ENCODE results near the gene RTL1.

Gene RTL1

DNA sequence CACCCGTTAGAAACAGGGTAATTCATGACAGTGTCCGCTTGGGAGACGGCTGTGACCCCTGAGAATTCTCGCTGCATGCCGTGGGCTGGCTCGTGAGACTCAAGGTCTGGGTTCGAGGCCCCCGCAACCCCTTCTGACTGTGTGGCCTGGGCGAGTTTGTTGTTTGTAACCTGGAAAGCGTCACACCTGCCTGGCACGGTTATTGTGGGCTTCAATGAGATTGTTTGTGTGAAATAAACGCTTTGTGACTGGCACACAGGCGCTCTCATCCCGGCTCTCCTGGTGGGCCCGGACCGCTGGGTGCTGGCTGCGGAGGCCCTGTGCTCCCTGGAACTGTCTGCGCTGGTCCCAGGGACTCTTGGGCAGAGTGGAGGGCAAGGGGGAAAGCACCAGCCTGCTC, 43.7 kb downstream of the RTL1 start:
- Histone ChIP-seq H3K9ac (ENCODE audit: low read length) (no peak overlapping the region), H3K4me1 (ENCODE audit: low read length) (no peaks in the 10 kb centered on the region), H3K79me2 (ENCODE audit: low read length) (no peaks in the 10 kb centered on the region), H2AFZ (ENCODE audit: low read depth, low read length) (no peak overlapping the region), H3K4me3 (ENCODE audit: low read length) (no peak overlapping the region), H3K27me3 (ENCODE audit: low read depth, low read length) (0 out of 2 replicates have a peak, but pooled peaks cover 3% of the 10 kb centered on the region), H3K36me3 (replicated peaks; ENCODE audit: low read depth, low read length) (no peaks in the 10 kb centered on the region), H4K20me1 (ENCODE audit: insufficient read depth, low read length) (no peaks in the 10 kb centered on the region), H3K4me2 (ENCODE audit: low read length) (no peak overlapping the region), H3K27ac (ENCODE audit: low read length) (no peak overlapping the region), H3K9me3 (ENCODE audit: insufficient read depth, low read length) (no peaks in the 10 kb centered on the region)
- TF ChIP-seq EZH2phosphoT487 (IDR thresholded peaks at IDR 0.05; ENCODE audit: low read depth): no peak
- TF ChIP-seq, protein P1, sequence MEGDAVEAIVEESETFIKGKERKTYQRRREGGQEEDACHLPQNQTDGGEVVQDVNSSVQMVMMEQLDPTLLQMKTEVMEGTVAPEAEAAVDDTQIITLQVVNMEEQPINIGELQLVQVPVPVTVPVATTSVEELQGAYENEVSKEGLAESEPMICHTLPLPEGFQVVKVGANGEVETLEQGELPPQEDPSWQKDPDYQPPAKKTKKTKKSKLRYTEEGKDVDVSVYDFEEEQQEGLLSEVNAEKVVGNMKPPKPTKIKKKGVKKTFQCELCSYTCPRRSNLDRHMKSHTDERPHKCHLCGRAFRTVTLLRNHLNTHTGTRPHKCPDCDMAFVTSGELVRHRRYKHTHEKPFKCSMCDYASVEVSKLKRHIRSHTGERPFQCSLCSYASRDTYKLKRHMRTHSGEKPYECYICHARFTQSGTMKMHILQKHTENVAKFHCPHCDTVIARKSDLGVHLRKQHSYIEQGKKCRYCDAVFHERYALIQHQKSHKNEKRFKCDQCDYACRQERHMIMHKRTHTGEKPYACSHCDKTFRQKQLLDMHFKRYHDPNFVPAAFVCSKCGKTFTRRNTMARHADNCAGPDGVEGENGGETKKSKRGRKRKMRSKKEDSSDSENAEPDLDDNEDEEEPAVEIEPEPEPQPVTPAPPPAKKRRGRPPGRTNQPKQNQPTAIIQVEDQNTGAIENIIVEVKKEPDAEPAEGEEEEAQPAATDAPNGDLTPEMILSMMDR (IDR thresholded peaks at IDR 0.05; ENCODE audit: low read depth, low read length): no peak

DNA sequence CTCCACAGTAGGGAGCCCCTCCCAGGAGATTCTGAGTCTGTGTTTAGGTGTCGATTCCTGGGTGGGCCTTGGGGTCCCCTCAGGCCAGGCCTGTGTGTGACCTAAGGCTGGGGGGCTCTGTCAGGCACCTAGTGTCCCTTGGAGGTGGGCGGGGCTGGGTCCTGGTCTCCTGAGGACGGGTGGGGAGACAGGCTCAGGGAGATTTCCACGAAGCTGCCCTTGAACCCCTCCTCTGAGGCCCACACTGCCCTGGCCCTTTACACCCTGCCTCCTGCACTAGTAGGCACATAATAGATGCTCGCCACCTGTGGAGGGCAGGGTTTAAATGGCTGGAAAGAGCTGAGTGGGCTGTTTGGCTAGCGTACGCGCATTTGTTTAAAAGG, 44.7 kb downstream of the RTL1 start:
- H3K4me3 ChIP-seq (ENCODE audit: low read length): no peak overlapping the region
- no peak overlapping the region for H3K4me2 ChIP-seq (ENCODE audit: low read length)
- H3K27ac ChIP-seq (ENCODE audit: low read length): no peak overlapping the region
- H3K9me3 ChIP-seq (ENCODE audit: insufficient read depth, low read length): no peaks in the 10 kb centered on the region
- H2AFZ ChIP-seq (ENCODE audit: low read depth, low read length): no peak overlapping the region
- no peaks in the 10 kb centered on the region for H3K79me2 ChIP-seq (ENCODE audit: low read length)
- no peak for TF ChIP-seq EZH2phosphoT487 (IDR thresholded peaks at IDR 0.05; ENCODE audit: low read depth)
- no peaks in the 10 kb centered on the region for H3K27me3 ChIP-seq (ENCODE audit: low read depth, low read length)
- no peaks in the 10 kb centered on the region for H4K20me1 ChIP-seq (ENCODE audit: insufficient read depth, low read length)
- H3K4me1 ChIP-seq (ENCODE audit: low read length): no peaks in the 10 kb centered on the region
- no peak overlapping the region for H3K9ac ChIP-seq (ENCODE audit: low read length)
- no peaks in the 10 kb centered on the region for H3K36me3 ChIP-seq (replicated peaks; ENCODE audit: low read depth, low read length)

DNA sequence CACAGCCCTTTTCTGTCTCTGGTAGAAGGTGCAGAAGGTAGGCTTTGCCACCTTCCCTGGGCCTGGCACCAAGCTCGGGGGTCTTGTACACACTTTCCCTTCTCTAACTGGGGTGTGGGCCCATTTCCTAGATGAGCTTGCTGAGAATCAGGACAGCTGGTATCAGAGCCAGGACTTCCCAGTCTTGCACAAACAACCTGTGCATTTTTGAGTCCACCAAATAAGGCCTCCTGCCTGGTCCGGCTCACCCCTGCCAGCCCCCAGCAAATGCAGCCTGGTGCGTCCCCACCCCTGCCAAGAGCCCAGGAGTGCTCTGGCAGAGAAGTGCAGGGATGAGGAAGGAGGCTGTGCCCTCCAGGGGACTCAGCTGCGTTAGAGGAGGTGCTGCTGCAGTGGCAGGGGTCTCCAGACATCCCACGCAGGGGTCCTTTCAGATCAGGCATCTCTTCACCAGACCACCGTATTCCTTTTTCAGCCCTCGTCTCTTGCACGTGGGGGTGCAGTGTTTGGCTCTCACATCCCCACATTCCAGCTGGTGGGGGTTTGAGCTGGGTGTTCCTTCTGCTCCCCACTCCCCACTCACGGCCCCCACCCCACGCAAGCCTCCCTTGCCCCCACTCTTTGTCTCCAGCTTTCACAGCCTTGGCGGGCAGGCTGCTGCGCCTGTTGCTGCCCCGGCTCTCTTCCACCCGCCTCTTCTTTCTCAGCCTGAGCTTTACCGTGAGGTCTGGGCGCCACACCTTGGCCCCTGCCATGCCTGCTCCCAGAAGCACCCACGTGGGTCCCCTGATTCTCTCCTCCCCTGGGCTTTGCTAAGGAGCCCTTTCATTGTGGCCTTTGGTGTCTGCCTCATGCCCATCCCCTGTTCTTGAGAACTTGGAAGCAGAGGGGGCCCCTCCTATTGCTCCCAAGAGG, 45.3 kb downstream of the RTL1 start:
- no peak overlapping the region for H3K4me3 ChIP-seq (ENCODE audit: low read length)
- H4K20me1 ChIP-seq (ENCODE audit: insufficient read depth, low read length): no peaks in the 10 kb centered on the region
- H3K9ac ChIP-seq (ENCODE audit: low read length): no peak overlapping the region
- no peaks in the 10 kb centered on the region for H3K79me2 ChIP-seq (ENCODE audit: low read length)
- no peaks in the 10 kb centered on the region for H3K4me1 ChIP-seq (ENCODE audit: low read length)
- H3K27me3 ChIP-seq (ENCODE audit: low read depth, low read length): no peaks in the 10 kb centered on the region
- no peak overlapping the region for H2AFZ ChIP-seq (ENCODE audit: low read depth, low read length)
- H3K9me3 ChIP-seq (ENCODE audit: insufficient read depth, low read length): no peaks in the 10 kb centered on the region
- H3K27ac ChIP-seq (ENCODE audit: low read length): no peak overlapping the region
- H3K36me3 ChIP-seq (replicated peaks; ENCODE audit: low read depth, low read length): no peaks in the 10 kb centered on the region
- no peak for TF ChIP-seq EZH2phosphoT487 (IDR thresholded peaks at IDR 0.05; ENCODE audit: low read depth)
- TF ChIP-seq, protein P1 (IDR thresholded peaks at IDR 0.05; ENCODE audit: low read depth, low read length): no peak
- H3K4me2 ChIP-seq (ENCODE audit: low read length): no peak overlapping the region

DNA sequence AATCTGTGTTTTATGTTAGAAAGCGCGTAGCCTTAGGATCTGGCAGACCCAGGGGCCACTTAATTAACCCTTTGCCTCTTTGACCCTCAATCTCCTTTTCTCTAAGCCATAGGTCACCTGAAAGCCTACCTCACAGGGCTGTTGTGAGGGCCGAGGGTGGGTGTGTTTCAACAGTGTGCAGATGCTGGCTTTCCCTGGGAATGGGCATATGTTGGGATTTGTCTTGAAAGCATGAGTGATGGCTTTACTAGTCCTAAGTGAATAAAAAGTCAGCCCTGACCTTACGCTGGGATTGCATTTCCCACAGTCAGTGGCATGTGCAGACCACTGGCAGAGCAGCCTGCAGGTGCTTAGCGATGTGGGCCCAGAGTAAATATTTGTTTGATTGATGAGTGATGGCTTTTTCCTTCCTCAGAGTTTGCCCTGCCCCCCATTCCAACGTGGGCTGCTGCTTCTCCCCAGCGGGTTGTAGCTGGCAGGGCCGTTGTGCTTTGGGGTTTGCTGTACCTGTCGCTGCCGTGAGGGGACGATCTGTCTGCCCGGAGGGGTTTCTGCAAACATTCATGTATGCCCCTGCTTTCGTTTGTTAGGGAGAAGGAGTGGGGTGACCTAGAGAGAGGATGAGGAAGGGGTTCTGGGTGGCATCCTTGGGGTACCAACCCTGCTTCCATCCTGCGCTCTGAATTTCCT, 46.1 kb downstream of the RTL1 start:
- Histone ChIP-seq H2AFZ (ENCODE audit: low read depth, low read length) (no peak overlapping the region), H3K9ac (ENCODE audit: low read length) (no peak overlapping the region), H3K9me3 (ENCODE audit: insufficient read depth, low read length) (no peaks in the 10 kb centered on the region), H3K79me2 (ENCODE audit: low read length) (no peaks in the 10 kb centered on the region), H3K4me2 (ENCODE audit: low read length) (no peak overlapping the region), H3K27ac (ENCODE audit: low read length) (no peak overlapping the region), H3K27me3 (ENCODE audit: low read depth, low read length) (no peaks in the 10 kb centered on the region), H3K4me3 (ENCODE audit: low read length) (no peak overlapping the region), H4K20me1 (ENCODE audit: insufficient read depth, low read length) (no peaks in the 10 kb centered on the region), H3K4me1 (ENCODE audit: low read length) (no peaks in the 10 kb centered on the region), H3K36me3 (replicated peaks; ENCODE audit: low read depth, low read length) (no peaks in the 10 kb centered on the region)
- no peak for TF ChIP-seq EZH2phosphoT487 (IDR thresholded peaks at IDR 0.05; ENCODE audit: low read depth)
- TF ChIP-seq, protein P1 (IDR thresholded peaks at IDR 0.05; ENCODE audit: low read depth, low read length): no peak
